Stomach (tissue), 9 donors: ENCODE measurements around the gene PRSS38. TPM values are rescaled to one million over a fixed set of nuclear protein-coding genes. Genes with fewer than 3 reads are reported as not detected.
A peak's percentile ranks its signal among the peaks of the same experiment; 100 is the strongest.

Experiments
- DNase-seq, 2 donors: peaks; one replicate each; pipeline versions ENCODE4 v3.0.0 to v3.0.0-alpha.2; 2013 to 2019
- H3K27ac ChIP-seq, 5 donors: fragments of 200-600 bp in 4 of 5; sonication (generic) in 4 of 5; one replicate each; pipeline ENCODE4 v1.5.1; 2013 to 2019; ENCODE audit warnings: mild to moderate bottlenecking in 1 of 5, moderate library complexity in 1 of 5
- H3K27me3 ChIP-seq, 3 donors: fragments of 200-600 bp; sonication (generic); one replicate each; pipeline ENCODE4 v1.5.1; 2017 to 2019; ENCODE audit warnings: mixed run types in 1 of 3
- H3K36me3 ChIP-seq, 4 donors: fragments of 200-600 bp; sonication (generic); 1 replicate in 3 of 4; 2 replicates in 1 of 4; pipeline ENCODE4 v1.5.1; 2016 to 2019
- H3K4me1 ChIP-seq, 4 donors: fragments of 200-600 bp; sonication (generic); one replicate each; pipeline ENCODE4 v1.5.1; 2016 to 2019
- H3K4me3 ChIP-seq, 4 donors: fragments of 200-600 bp; sonication (generic) in 3 of 4; one replicate each; pipeline ENCODE4 v1.5.1; 2016 to 2019; ENCODE audit warnings: mild to moderate bottlenecking in 1 of 4
- H3K9me3 ChIP-seq, 4 donors: fragments of 200-600 bp; sonication (generic); one replicate each; pipeline ENCODE4 v1.5.1; 2016 to 2019
- EP300 ChIP-seq: sonication (generic); formaldehyde crosslinking; IDR thresholded peaks from one replicate; pipeline ENCODE4 v1.6.1; 2017; ENCODE audit warnings: antibody characterized with exemption
- POLR2A ChIP-seq, 4 donors: fragments of 450-650 bp; IDR thresholded peaks; one replicate each; pipeline ENCODE4 v1.6.1; 2016; ENCODE audit warnings: antibody characterized with exemption in 4 of 4, control low read depth in 2 of 4, mild to moderate bottlenecking in 1 of 4, moderate library complexity in 1 of 4
- POLR2AphosphoS5 ChIP-seq, 3 donors: sonication (generic); formaldehyde crosslinking; IDR thresholded peaks; one replicate each; pipeline ENCODE4 v1.6.1; 2016; ENCODE audit warnings: antibody characterized with exemption in 3 of 3
- WGBS, 5 donors: extraction: QIAGEN DNeasy Blood & Tissue Kit in 3 of 5; methylation state at CpG; one replicate each; pipeline versions ENCODE4 v1.1.5 to v1.1.7; 2013 to 2018; 5-methylcytosine and 5-hydroxymethylcytosine counted together
- intact Hi-C: fragments of 100-400 bp; cut with DNase I; formaldehyde crosslinking; loops from one replicate; pipeline ENCODE4 v1.15.1; 2023; ENCODE audit warnings: low total_unique reads
- polyA plus RNA-seq, 3 donors: library from polyadenylated mRNA; stranded (reverse); fragments of 200-250 nt; gene quantifications; one replicate each; pipeline ENCODE4 v1.2.3, GENCODE V29; 2013
- total RNA-seq, 5 donors: library from RNA; depleted of rRNA; stranded (reverse); fragments of >200 nt; gene quantifications; one replicate each; pipeline versions ENCODE4 v1.1.0 to v1.2.3, GENCODE V29; 2014 to 2016
- TF ChIP-seq, protein P1 (sequence below), 7 experiments: fragments of 450-650 bp in 4 of 7; fragments of 200-600 bp in 3 of 7; sonication (generic) in 3 of 7; IDR thresholded peaks; one replicate each; pipeline ENCODE4 v1.5.1; 2016 to 2019; ENCODE audit warnings: antibody characterized with exemption in 7 of 7, control low read depth in 2 of 7, mild to moderate bottlenecking in 1 of 7
- donor health status: healthy with polysubstance abuse.
- donor health status: Bipolar disorder and iron deficiency.
- donor health status: healthy.

Gene PRSS38
- total and polyA plus RNA-seq, 8 donors: not detected

DNA sequence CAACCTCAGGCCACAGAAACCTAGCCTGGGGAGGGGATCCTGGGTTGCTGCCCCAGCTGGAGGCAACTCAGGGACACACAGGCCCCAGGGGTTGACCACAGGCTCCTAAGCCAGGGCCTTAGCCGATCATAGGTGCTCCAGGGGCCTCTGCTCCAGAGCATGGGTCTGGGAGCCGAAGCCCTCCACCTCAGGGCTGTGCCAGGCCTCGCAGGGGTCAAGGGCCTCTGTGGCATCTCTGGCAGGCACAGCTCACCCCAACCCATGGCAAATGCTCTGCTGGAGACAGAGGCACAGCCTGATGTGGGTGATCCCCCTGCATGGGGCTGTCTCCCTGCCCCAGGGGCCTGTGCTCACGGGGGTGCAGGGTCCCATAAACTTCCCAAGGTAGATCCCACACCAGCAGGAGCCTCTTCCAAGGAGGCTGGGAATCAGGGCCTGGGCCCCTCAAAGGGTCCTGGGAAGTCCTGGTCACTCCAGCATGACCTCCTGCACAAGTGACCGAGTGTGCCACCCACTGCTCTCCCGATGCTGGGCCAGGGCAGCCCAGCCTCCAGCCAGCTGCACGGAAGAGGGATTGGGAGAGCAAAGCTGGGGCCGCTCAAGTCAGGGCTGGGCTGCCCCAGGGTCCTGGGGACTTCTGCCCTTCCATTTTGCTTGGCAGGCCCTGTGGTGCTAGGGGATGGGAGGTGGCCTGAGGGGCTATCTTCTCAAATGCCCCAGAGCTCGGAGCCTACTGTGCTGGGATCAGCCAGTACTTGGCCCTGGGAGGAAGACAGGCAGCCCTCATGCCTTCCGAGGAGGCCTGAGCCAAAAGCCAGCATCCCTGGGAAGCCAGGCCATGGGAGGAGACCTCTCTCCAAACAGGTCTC lies 22.2 kb upstream of the PRSS38 start:
- H3K9me3 ChIP-seq: no peaks in the 10 kb centered on the region
- intact Hi-C loops: no loop called here
- H3K36me3 ChIP-seq: no peaks in the 10 kb centered on the region
- peaks cover 10 to 30% (median 24%) of the 10 kb centered on the region in 4 donors for H3K4me1 ChIP-seq
- WGBS, 5 donors: 82 to 88% (median 85%) methylated on average over 4 to 10 of the region's 10 CpGs
- DNase-seq: no peak
- peak overlapping the region in 3 of 5 donors; percentile 43 to 61 (median 47) for H3K27ac ChIP-seq
- no peak overlapping the region for H3K4me3 ChIP-seq
- TF ChIP-seq POLR2AphosphoS5 (IDR thresholded peaks at IDR 0.05) (no peak), POLR2A (IDR thresholded peaks at IDR 0.05) (no peak), EP300 (no peak)
- TF ChIP-seq, protein P1, sequence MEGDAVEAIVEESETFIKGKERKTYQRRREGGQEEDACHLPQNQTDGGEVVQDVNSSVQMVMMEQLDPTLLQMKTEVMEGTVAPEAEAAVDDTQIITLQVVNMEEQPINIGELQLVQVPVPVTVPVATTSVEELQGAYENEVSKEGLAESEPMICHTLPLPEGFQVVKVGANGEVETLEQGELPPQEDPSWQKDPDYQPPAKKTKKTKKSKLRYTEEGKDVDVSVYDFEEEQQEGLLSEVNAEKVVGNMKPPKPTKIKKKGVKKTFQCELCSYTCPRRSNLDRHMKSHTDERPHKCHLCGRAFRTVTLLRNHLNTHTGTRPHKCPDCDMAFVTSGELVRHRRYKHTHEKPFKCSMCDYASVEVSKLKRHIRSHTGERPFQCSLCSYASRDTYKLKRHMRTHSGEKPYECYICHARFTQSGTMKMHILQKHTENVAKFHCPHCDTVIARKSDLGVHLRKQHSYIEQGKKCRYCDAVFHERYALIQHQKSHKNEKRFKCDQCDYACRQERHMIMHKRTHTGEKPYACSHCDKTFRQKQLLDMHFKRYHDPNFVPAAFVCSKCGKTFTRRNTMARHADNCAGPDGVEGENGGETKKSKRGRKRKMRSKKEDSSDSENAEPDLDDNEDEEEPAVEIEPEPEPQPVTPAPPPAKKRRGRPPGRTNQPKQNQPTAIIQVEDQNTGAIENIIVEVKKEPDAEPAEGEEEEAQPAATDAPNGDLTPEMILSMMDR (IDR thresholded peaks at IDR 0.05): no peak
- H3K27me3 ChIP-seq: peaks cover 0 to 21% (median 0%) of the 10 kb centered on the region in 3 donors

DNA sequence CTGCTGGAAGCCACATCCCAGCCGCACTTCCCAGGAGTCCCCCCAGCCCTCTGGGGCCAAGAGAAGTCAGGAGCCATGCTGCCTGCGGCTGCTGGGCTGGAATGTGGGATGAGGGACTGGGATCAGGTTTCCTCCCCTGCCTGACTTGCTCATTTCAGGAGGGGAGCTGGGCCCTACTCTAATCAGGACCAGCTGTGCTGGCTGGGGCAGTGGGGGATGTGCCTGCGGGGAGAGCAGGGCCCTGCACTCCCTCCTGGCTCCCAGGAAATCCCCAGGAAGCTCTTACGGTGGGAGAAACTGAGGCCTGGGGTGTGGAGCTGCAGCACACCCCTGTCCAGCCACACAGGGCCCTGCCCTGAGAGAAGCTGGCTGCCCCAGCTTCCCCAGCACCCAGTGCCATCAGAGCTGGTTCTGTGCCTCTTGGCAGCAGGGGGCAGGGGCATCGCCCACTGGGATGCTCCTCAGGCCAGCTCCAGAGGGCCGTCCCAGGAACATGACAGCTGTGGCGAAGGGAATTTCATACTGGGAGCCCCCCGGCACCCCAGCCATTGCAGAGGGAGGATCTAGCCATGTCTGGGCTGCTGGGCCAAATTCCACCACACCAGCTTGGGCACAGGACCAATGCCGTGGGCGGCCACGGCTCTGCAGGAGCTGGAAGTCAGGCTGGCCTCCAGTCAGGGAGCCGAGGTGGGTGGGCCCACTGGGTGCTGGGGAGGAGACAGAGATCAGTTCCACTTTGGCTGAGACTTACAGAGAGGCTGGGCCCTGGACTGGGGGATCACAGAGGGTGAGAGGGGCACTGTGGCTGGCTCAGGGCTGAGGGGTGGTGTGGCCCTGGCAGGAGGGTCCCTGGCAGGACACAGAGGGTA lies 21.3 kb upstream of the PRSS38 start:
- peaks cover 0 to 21% (median 0%) of the 10 kb centered on the region in 3 donors for H3K27me3 ChIP-seq
- TF ChIP-seq EP300 (no peak), POLR2A (IDR thresholded peaks at IDR 0.05) (no peak), POLR2AphosphoS5 (IDR thresholded peaks at IDR 0.05) (no peak)
- TF ChIP-seq, protein P1 (IDR thresholded peaks at IDR 0.05): no peak
- H3K9me3 ChIP-seq: no peaks in the 10 kb centered on the region
- H3K4me3 ChIP-seq: no peak overlapping the region
- DNase-seq: peak in 1 of 2 donors; percentile 73
- intact Hi-C loops: no loop called here
- peaks cover 5 to 23% (median 15%) of the 10 kb centered on the region in 4 donors for H3K4me1 ChIP-seq
- H3K36me3 ChIP-seq: no peaks in the 10 kb centered on the region
- peak overlapping the region in 3 of 5 donors; percentile 43 to 61 (median 47) for H3K27ac ChIP-seq
- WGBS, 5 donors: 35 to 57% (median 55%) methylated on average over 2 to 12 of the region's 12 CpGs

DNA sequence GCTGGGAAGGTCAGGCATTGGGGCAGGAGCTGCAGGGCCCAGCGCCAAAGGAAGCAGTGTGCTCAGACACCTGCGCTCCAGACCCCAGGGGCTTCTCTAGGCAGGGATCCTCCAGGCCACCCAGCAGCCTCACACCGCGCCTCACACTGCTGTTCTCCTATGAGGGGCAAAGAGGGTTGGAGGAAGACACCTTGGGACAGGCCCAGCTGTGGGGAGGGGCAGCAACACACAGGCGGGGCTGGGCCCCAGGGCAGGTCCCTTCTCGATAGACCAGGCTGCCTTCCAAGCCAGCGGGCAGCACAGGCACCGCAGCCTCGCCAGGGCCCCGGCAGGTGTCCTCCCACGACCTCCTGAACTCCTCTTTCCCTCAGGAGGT lies 20.7 kb upstream of the PRSS38 start:
- intact Hi-C loops: no loop called here
- Histone ChIP-seq H3K36me3 (no peaks in the 10 kb centered on the region), H3K9me3 (no peaks in the 10 kb centered on the region), H3K4me3 (no peak overlapping the region), H3K27ac (peak overlapping the region in 1 of 5 donors; percentile 61), H3K4me1 (peaks cover 4 to 18% (median 13%) of the 10 kb centered on the region in 4 donors), H3K27me3 (peaks cover 0 to 21% (median 0%) of the 10 kb centered on the region in 3 donors)
- TF ChIP-seq EP300: no peak
- TF ChIP-seq POLR2AphosphoS5 (IDR thresholded peaks at IDR 0.05): no peak
- no peak for TF ChIP-seq POLR2A (IDR thresholded peaks at IDR 0.05)
- TF ChIP-seq, protein P1 (IDR thresholded peaks at IDR 0.05): no peak
- WGBS, 5 donors: 38 to 54% (median 49%) methylated on average over 7 to 11 of the region's 11 CpGs
- no peak for DNase-seq

DNA sequence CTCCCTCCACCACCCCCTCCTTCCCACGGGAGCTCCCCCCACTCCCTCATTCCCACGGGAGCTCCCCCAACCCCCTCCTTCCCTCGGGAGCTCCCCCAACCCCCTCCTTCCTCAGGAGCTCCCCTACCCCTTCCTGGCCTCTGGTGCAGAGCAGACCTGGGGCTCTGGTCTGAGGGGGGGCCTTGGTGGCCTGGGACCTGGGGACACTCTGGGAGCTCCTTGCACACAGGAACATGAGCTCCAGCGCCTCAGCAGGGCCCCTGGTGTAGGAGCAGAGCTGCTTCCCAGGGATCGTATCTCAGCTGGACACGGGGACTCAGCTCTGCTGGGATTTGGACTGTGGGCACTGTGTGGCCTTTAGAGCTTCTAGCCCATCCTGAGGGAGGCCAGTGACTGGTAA lies 19.7 kb upstream of the PRSS38 start:
- no peak for TF ChIP-seq EP300
- TF ChIP-seq, protein P1 (IDR thresholded peaks at IDR 0.05): no peak
- TF ChIP-seq POLR2A (IDR thresholded peaks at IDR 0.05): no peak
- no peak for TF ChIP-seq POLR2AphosphoS5 (IDR thresholded peaks at IDR 0.05)
- peaks cover 0 to 21% (median 0%) of the 10 kb centered on the region in 3 donors for H3K27me3 ChIP-seq
- intact Hi-C loops: no loop called here
- H3K36me3 ChIP-seq: no peaks in the 10 kb centered on the region
- H3K27ac ChIP-seq: no peak overlapping the region
- no peaks in the 10 kb centered on the region for H3K9me3 ChIP-seq
- no peak for DNase-seq
- 48 to 73% (median 59%) methylated on average over 3 to 6 of the region's 6 CpGs for WGBS, 5 donors
- H3K4me1 ChIP-seq: peaks cover 4 to 18% (median 13%) of the 10 kb centered on the region in 4 donors
- no peak overlapping the region for H3K4me3 ChIP-seq
